Fibroblast of villous mesenchyme (primary cell): Measurements from ENCODE around the gene PIP4K2B. TPM values are rescaled to one million over a fixed set of nuclear protein-coding genes. Genes with fewer than 3 reads are reported as not detected.

Source experiments
- DNase-seq: peaks from one replicate; pipeline ENCODE4 v3.0.0-alpha.2; 2010; ENCODE audit warnings: low read depth
- H3K4me3 ChIP-seq: 2 replicates; pipeline ENCODE4 v1.5.1; 2011; ENCODE audit warnings: low read depth, mild to moderate bottlenecking, low read length
- CTCF ChIP-seq: IDR thresholded peaks from 2 replicates; pipeline ENCODE4 v1.5.1; 2012; ENCODE audit warnings: low read depth, mild to moderate bottlenecking, low read length; ENCODE audit not compliant: insufficient read depth
- total RNA-seq: library from RNA; depleted of rRNA; stranded (reverse); fragments of >200 nt; gene quantifications from 2 replicates; pipeline ENCODE4 v1.2.3, GENCODE V29; 2012

The PIP4K2B gene
- total RNA-seq, 1 donor = 68.7 TPM

- no peak overlapping the region for H3K4me3 ChIP-seq
- no peak for DNase-seq
- TF ChIP-seq CTCF = no peak
Measured at GRCh38 chr17:38777641-38778250, 21.6 kb downstream of the PIP4K2B start.

DNA sequence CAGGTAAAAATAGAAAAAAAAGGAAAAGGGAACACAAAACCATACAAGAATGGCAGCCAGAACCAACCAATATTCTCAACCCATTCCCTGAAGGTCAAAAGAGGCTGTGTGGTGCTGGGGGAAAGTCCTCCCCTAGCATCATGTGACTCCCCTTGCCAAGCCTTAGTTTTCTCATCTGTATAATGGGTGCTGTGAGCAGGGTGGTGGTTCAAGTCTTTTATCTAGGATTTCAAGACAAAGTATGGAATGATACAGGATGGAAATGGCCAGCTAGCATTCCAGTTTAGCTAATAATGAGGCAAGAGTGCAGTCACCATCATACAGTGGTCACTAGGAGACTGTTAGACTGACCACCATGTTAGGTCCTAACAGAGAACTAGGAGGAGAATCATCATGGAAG, 26.1 kb downstream of the PIP4K2B start:
- TF ChIP-seq CTCF = no peak
- DNase-seq = no peak
- no peak overlapping the region for H3K4me3 ChIP-seq

DNA sequence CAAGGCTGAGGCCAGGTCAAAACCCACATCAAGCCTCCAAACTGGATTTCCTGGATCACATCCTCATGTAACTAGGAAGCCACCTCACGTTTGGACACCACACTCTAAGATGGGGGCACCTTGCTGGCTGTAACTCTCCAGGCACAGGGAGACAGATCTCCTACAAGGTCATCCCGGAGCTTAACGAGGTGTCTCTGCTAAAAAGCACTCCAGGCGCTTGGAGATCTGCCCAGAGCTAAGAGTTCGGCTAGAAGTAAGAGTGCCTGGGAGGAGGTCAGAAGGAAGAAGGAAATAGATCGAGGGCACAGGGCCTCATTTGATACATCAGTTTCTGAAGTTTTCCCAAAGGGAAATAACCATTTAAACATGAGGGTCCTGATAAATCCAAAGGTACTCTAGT, 30.9 kb downstream of the PIP4K2B start:
- DNase-seq = no peak
- no peak overlapping the region for H3K4me3 ChIP-seq
- no peak for TF ChIP-seq CTCF

GRCh38 chr17:38766341-38766740, 33.0 kb downstream of the PIP4K2B start:
- H3K4me3 ChIP-seq = no peak overlapping the region
- DNase-seq = no peak
- no peak for TF ChIP-seq CTCF

DNA sequence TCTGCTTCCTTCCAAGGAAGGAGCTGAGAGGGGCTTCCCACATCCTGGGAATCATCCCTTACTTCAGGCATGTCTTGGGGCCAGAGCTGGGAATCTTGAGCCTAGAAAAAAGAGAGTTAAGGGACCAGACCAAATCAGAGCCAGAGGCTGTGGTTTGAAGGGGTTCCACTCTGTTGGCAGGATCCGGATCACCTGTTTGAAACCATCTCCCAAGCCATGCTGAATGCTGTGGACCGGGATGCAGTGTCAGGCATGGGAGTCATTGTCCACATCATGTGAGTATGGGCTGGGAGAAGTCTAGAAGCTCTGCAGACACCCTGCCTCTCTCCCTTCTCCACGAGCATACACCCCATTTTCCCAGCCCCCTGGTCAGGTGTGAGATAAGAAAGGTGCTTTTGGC, 37.1 kb downstream of the PIP4K2B start:
- DNase-seq = no peak
- no peak overlapping the region for H3K4me3 ChIP-seq
- no peak for TF ChIP-seq CTCF

DNA sequence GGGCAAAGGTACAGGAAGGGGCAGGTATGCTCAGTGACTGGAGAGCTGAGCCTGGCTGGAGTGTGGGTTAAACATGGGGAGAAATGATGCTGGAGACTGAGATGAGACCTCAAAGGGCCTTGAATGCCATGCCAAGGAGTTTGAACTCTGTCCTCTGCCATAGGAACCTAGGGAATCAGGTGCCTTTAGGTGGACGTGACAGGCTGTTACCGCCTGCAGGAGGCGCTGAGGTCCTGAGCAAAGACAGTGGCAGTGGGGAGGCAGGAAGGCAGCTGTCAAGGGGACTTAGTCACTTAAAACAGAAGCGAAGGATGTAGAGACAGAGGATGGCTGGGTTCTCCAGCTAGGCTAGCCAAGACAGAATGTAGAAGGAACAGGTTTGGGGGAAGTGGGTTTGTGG, 37.7 kb downstream of the PIP4K2B start:
- H3K4me3 ChIP-seq = no peak overlapping the region
- peak; percentile 47 for TF ChIP-seq CTCF
- DNase-seq = peak; percentile 33

DNA sequence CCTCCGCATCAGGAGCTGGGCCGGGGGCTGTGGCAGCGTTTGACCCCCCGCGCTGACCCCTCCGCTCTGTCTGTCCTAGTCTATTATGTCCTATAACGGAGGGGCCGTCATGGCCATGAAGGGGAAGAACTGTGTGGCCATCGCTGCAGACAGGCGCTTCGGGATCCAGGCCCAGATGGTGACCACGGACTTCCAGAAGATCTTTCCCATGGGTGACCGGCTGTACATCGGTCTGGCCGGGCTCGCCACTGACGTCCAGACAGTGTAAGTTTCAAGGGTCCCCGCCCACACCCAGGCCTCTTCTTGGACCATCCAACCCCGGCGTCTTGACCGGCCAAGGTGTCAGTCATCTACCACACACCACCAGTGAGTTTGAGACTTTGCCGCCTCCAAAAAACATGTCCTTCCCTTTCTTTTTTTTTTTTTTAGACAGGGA, 46.3 kb downstream of the PIP4K2B start:
- no peak for TF ChIP-seq CTCF
- peak; percentile 13 for DNase-seq
- peak overlapping the region; percentile 81 for H3K4me3 ChIP-seq
